ENCODE data around the gene C1orf210.

GRCh38 chr1:43293896-43294760 lies 8.7 kb upstream of the C1orf210 start:
- TF ChIP-seq EP300 (IDR thresholded peaks at IDR 0.05) = no peak
- no peak for TF ChIP-seq CTCF (IDR thresholded peaks at IDR 0.05)
- TF ChIP-seq POLR2A (IDR thresholded peaks at IDR 0.05) = no peak
- no peak for TF ChIP-seq POLR2AphosphoS5 (IDR thresholded peaks at IDR 0.05)

Data from gastroesophageal sphincter (tissue), 3 donors.